Measurements from ENCODE around the gene AOC2.

DNA sequence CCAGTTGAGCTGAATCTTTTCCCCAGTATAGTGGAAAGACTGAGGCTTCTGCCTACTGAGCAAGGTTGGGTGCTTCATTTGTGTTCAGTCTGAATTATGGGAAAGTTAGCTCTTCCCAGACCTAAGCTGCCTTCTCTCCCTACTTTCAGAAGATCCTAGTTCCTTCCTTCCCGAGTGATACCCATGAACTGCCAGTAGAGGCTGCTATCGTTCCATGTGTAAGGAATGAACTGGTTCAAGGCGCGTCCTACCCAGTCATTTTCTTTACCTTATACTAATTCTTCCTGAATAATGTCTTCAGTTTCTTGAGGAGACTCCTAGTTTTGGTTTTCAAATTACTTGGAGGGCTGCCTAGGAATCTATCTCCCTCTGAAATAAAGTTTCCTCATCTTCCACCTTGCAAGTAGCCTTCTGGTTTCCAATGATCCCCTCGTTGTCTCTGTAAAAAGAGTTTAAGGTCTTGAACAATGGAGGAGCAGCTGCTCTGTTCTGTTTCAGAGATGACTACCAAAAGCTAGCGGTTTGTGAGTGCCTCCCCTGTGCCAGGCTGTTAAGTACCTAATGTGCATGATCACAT, 934 bp upstream of the AOC2 start:
- no peak for TF ChIP-seq EZH2 (IDR thresholded peaks at IDR 0.05)
- no peak for TF ChIP-seq POLR2AphosphoS5 (IDR thresholded peaks at IDR 0.05; ENCODE audit: borderline replicate concordance, low read depth, low read length)
- no peak for TF ChIP-seq FOXP2 (optimal IDR thresholded peaks at IDR 0.05; ENCODE audit: control extremely low read depth, extremely low read length, insufficient read depth)

Data from SK-N-MC (cell line).